Osteoblast (primary cell): ENCODE measurements around the gene HMG20B. TPM values are rescaled to one million over a fixed set of nuclear protein-coding genes. Genes with fewer than 3 reads are reported as not detected.

Experiments
- DNase-seq: peaks from one replicate; pipeline ENCODE4 v3.0.0; 2011; ENCODE audit warnings: low spot score, mixed read lengths; ENCODE audit not compliant: insufficient read length; ENCODE audit errors: missing footprints
- H2AFZ ChIP-seq: 2 replicates; pipeline ENCODE4 v1.6.0; 2011; ENCODE audit warnings: mild to moderate bottlenecking, low read length
- H3K27ac ChIP-seq: 2 replicates; pipeline ENCODE4 v1.5.1; 2011; ENCODE audit warnings: mild to moderate bottlenecking, low read depth, low read length, moderate library complexity
- H3K27me3 ChIP-seq: 2 replicates; pipeline ENCODE4 v1.6.0; 2012; ENCODE audit warnings: mild to moderate bottlenecking, control low read depth, inconsistent platforms, low read length, moderate library complexity; ENCODE audit not compliant: insufficient read depth
- H3K36me3 ChIP-seq: 2 replicates; pipeline ENCODE4 v1.5.1; 2011; ENCODE audit warnings: mild to moderate bottlenecking, low read length, control low read depth, moderate library complexity; ENCODE audit not compliant: insufficient read depth
- H3K4me1 ChIP-seq: 2 replicates; pipeline ENCODE4 v1.5.1; 2011; ENCODE audit warnings: mild to moderate bottlenecking, low read length, control low read depth, moderate library complexity; ENCODE audit not compliant: insufficient read depth
- H3K4me2 ChIP-seq: 2 replicates; pipeline ENCODE4 v1.6.0; 2011; ENCODE audit warnings: mild to moderate bottlenecking, low read length; ENCODE audit not compliant: insufficient read depth
- H3K4me3 ChIP-seq: fragments of 200-600 bp; sonication (generic); 3 replicates; pipeline ENCODE4 v1.5.1; 2012; ENCODE audit warnings: mild to moderate bottlenecking, low read length, inconsistent platforms; ENCODE audit not compliant: insufficient read depth
- H3K79me2 ChIP-seq: 2 replicates; pipeline ENCODE4 v1.6.0; 2012; ENCODE audit warnings: mild to moderate bottlenecking, low read length, control low read depth, inconsistent platforms; ENCODE audit not compliant: insufficient read depth
- H3K9me3 ChIP-seq: 2 replicates; pipeline ENCODE4 v1.5.1; 2011; ENCODE audit warnings: low read depth, low read length, control low read depth
- H4K20me1 ChIP-seq: 2 replicates; pipeline ENCODE4 v1.6.0; 2012; ENCODE audit warnings: mild to moderate bottlenecking, low read length, control low read depth; ENCODE audit not compliant: insufficient read depth
- total RNA-seq: library from RNA; depleted of rRNA; stranded (reverse); fragments of >200 nt; gene quantifications from 2 replicates; pipeline ENCODE4 v1.2.3, GENCODE V29; 2012
- TF ChIP-seq, protein P1 (sequence below): IDR thresholded peaks from 2 replicates; pipeline ENCODE4 v1.5.1; 2011; ENCODE audit warnings: mild to moderate bottlenecking, low read depth, low read length, moderate library complexity; ENCODE audit errors: extremely low read depth

The HMG20B gene
- total RNA-seq, 1 donor = 65.9 TPM

DNA sequence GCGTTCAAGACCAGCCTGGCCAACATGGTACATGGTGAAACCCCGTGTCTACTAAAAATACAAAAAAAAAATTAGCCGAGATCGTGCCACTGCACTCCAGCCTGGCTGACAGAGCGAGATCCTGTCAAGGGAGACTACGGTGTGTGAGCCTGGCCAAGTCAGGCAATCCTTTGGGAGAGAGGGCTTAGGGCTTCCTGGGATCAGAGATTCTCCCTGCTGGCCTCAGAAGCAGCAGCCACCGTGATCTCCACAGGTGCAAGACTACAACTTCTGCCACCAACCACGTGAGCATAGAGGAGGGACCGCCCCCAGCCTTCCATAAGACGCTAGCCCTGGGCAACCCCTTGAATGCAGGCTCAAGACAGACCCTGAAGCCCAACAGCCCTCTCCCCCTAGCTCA lies 22.9 kb upstream of the HMG20B start:
- H3K36me3 ChIP-seq = peaks cover 12% of the 10 kb centered on the region

DNA sequence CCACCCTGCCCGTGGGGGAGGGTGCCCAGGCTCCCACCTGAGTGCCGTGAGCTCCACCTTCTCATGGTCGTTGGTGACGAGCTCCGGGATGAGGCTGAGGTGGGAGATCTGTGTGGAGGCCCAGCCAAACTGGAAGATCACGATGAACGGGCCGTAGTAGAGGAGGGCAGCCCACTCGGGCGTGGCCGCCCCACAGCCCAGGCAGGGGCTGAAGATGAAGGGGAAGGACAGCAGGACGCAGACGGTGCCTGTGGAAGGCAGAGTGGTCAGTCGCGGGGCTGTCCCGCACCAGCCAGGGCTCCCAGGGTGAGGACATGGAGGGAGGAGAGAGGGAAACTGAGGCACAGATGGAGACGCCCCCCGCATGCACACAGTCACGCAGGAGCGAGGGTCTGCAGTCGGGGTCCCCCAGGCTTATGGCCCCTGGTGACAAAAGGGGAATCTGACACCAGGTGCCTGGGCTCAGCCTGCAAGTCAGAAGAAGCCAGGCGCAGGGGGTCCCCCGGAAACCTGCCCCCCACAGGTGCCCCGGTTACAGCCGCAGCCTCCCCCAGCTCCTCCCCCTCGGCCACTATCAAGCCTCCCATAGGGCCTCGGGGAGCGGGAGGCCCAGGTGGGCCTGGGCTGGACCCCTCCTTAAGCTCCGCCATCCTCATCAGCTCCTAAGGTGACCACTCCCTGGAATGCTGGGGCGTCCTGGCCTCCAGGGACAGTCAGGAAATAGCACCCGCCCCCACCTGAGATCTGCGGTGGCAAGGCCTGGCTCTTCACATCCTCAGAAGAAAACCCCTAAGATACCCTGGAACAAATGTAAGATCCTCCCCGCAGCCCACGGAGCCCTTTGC lies 21.6 kb upstream of the HMG20B start:
- H3K4me1 ChIP-seq = peaks cover 6% of the 10 kb centered on the region
- no peak overlapping the region for H2AFZ ChIP-seq
- DNase-seq = peak; percentile 58
- TF ChIP-seq, protein P1, sequence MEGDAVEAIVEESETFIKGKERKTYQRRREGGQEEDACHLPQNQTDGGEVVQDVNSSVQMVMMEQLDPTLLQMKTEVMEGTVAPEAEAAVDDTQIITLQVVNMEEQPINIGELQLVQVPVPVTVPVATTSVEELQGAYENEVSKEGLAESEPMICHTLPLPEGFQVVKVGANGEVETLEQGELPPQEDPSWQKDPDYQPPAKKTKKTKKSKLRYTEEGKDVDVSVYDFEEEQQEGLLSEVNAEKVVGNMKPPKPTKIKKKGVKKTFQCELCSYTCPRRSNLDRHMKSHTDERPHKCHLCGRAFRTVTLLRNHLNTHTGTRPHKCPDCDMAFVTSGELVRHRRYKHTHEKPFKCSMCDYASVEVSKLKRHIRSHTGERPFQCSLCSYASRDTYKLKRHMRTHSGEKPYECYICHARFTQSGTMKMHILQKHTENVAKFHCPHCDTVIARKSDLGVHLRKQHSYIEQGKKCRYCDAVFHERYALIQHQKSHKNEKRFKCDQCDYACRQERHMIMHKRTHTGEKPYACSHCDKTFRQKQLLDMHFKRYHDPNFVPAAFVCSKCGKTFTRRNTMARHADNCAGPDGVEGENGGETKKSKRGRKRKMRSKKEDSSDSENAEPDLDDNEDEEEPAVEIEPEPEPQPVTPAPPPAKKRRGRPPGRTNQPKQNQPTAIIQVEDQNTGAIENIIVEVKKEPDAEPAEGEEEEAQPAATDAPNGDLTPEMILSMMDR = no peak
- no peak overlapping the region for H3K27ac ChIP-seq
- H3K27me3 ChIP-seq = no peaks in the 10 kb centered on the region
- H3K36me3 ChIP-seq = peaks cover 9% of the 10 kb centered on the region
- no peak overlapping the region for H3K4me3 ChIP-seq
- H3K9me3 ChIP-seq = no peaks in the 10 kb centered on the region
- peaks cover 46% of the 10 kb centered on the region for H3K79me2 ChIP-seq
- peaks cover 18% of the 10 kb centered on the region for H4K20me1 ChIP-seq
- H3K4me2 ChIP-seq = no peak overlapping the region

More for the DNA sequence above, 22.9 kb upstream of the HMG20B start:
- peaks cover 13% of the 10 kb centered on the region for H4K20me1 ChIP-seq
- H3K4me3 ChIP-seq = no peak overlapping the region
- H3K27me3 ChIP-seq = no peaks in the 10 kb centered on the region
- peak; percentile 81 for DNase-seq
- H3K79me2 ChIP-seq = peaks cover 33% of the 10 kb centered on the region
- H3K4me2 ChIP-seq = no peak overlapping the region
- H2AFZ ChIP-seq = no peak overlapping the region
- peaks cover 3% of the 10 kb centered on the region for H3K4me1 ChIP-seq
- TF ChIP-seq, protein P1 = no peak
- no peak overlapping the region for H3K27ac ChIP-seq
- H3K9me3 ChIP-seq = no peaks in the 10 kb centered on the region

DNA sequence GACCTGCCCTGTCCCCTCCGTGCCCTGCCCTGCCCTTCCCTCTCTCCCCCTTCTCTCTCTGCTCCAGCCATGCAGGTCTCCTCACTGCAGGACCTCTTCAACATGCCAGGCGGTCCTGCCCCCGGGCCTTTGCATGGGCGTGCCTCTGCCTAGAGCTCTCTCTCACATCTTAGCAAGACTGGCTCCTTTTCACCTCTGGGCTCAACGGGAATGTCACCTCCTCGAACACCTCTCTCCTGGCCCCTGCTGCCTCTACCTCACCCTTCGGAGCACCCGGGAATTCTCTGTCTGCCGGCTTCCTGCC lies 21.0 kb upstream of the HMG20B start:
- no peaks in the 10 kb centered on the region for H3K27me3 ChIP-seq
- TF ChIP-seq, protein P1 = no peak
- H2AFZ ChIP-seq = no peak overlapping the region
- no peak overlapping the region for H3K27ac ChIP-seq
- peaks cover 52% of the 10 kb centered on the region for H3K79me2 ChIP-seq
- H3K4me1 ChIP-seq = peaks cover 12% of the 10 kb centered on the region
- H4K20me1 ChIP-seq = peaks cover 23% of the 10 kb centered on the region
- H3K4me2 ChIP-seq = no peak overlapping the region
- no peak overlapping the region for H3K4me3 ChIP-seq
- peaks cover 9% of the 10 kb centered on the region for H3K36me3 ChIP-seq
- no peaks in the 10 kb centered on the region for H3K9me3 ChIP-seq
- no peak for DNase-seq

DNA sequence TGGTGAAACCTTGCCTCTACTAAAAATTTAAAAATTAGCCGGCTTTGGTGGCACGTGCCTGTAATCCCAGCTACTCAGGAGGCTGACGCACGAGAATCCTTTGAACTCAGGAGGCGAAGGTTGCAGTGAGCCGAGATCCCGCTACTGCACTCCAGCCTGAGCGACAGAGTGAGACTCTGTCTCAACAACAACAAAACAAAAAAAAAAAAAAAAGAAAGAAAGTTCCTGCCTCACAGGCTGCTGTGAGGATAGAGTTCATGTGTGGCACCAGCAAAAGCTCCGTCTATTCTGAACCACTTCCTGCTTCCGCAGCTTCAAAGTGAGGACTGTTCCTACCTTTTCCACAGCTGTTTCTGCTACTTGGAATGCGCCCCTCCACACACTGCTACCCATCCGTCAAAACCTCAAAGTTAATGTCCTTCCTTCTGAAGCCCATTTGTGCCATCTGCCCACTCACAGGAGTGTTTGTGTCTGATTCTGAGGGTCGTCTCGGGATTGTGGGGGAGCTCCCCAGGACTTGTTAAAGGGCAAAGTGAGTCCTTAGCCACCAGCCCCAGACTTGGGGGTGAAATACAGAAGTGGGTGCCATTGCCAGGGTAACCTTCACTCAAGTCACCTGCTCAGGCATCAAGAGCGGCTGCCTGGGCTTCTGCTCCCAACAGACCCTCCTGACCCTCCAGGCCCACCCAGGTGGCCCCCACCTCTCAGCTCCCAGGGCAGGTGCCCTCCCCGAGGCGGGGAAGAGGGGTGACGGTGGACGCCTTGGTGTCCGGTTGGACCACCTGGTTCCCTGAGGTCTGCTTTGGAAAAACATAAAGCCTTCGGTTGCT lies 18.3 kb upstream of the HMG20B start:
- DNase-seq = peak; percentile 86
- H3K4me1 ChIP-seq = peaks cover 12% of the 10 kb centered on the region
- no peak overlapping the region for H2AFZ ChIP-seq
- TF ChIP-seq, protein P1 = no peak
- H3K36me3 ChIP-seq = no peaks in the 10 kb centered on the region
- H3K4me3 ChIP-seq = no peak overlapping the region
- H3K4me2 ChIP-seq = no peak overlapping the region
- no peaks in the 10 kb centered on the region for H3K27me3 ChIP-seq
- peaks cover 19% of the 10 kb centered on the region for H4K20me1 ChIP-seq
- H3K27ac ChIP-seq = no peak overlapping the region
- H3K79me2 ChIP-seq = peaks cover 49% of the 10 kb centered on the region
- H3K9me3 ChIP-seq = no peaks in the 10 kb centered on the region
